ENCODE data around the gene STIM1.

Gene STIM1

GRCh38 chr11:4071325-4071724, 215.9 kb downstream of the STIM1 start:
- Histone ChIP-seq H3K9me2 (replicated peaks; ENCODE audit: insufficient read depth, low read length) (no peaks in the 10 kb centered on the region), H3K36me3 (ENCODE audit: low read length) (0 out of 2 replicates have a peak, but pooled peaks cover 3% of the 10 kb centered on the region), H4K20me1 (ENCODE audit: low read depth, low read length) (no peaks in the 10 kb centered on the region), H3K27ac (ENCODE audit: low read depth, low read length) (no peak overlapping the region), H3K79me2 (ENCODE audit: insufficient read depth, low read length) (no peaks in the 10 kb centered on the region), H3K9me3 (ENCODE audit: insufficient read depth, low read length) (no peaks in the 10 kb centered on the region), H3K27me3 (ENCODE audit: low read length) (no peaks in the 10 kb centered on the region), H2AFZ (ENCODE audit: low read depth, low read length, severe bottlenecking) (no peak overlapping the region), H3F3A (ENCODE audit: insufficient read depth) (no peaks in the 10 kb centered on the region), H3K4me2 (ENCODE audit: low read depth, low read length, poor library complexity, severe bottlenecking) (no peak overlapping the region), H3K9ac (ENCODE audit: low read length) (no peak overlapping the region), H3K4me3 (ENCODE audit: insufficient read depth, low read length, poor library complexity, severe bottlenecking) (no peak overlapping the region)
- TF ChIP-seq EZH2phosphoT487 (conservative IDR thresholded peaks at IDR 0.05; ENCODE audit: low read length) (no peak), CTCF (IDR thresholded peaks at IDR 0.05; ENCODE audit: insufficient read depth, low read length, poor library complexity, severe bottlenecking) (no peak)

GRCh38 chr11:4071914-4072313, 216.4 kb downstream of the STIM1 start:
- no peak overlapping the region for H3K4me3 ChIP-seq (ENCODE audit: insufficient read depth, low read length, poor library complexity, severe bottlenecking)
- H3K9me2 ChIP-seq (replicated peaks; ENCODE audit: insufficient read depth, low read length): no peaks in the 10 kb centered on the region
- H2AFZ ChIP-seq (ENCODE audit: low read depth, low read length, severe bottlenecking): no peak overlapping the region
- H3K9me3 ChIP-seq (ENCODE audit: insufficient read depth, low read length): no peaks in the 10 kb centered on the region
- H3F3A ChIP-seq (ENCODE audit: insufficient read depth): 0 out of 2 replicates have a peak, but pooled peaks cover 4% of the 10 kb centered on the region
- no peak overlapping the region for H3K4me2 ChIP-seq (ENCODE audit: low read depth, low read length, poor library complexity, severe bottlenecking)
- H3K9ac ChIP-seq (ENCODE audit: low read length): no peak overlapping the region
- no peaks in the 10 kb centered on the region for H3K27me3 ChIP-seq (ENCODE audit: low read length)
- 0 out of 2 replicates have a peak, but pooled peaks cover 3% of the 10 kb centered on the region for H3K36me3 ChIP-seq (ENCODE audit: low read length)
- H4K20me1 ChIP-seq (ENCODE audit: low read depth, low read length): no peaks in the 10 kb centered on the region
- no peak overlapping the region for H3K27ac ChIP-seq (ENCODE audit: low read depth, low read length)
- H3K79me2 ChIP-seq (ENCODE audit: insufficient read depth, low read length): no peaks in the 10 kb centered on the region
- TF ChIP-seq EZH2phosphoT487 (conservative IDR thresholded peaks at IDR 0.05; ENCODE audit: low read length) (no peak), CTCF (IDR thresholded peaks at IDR 0.05; ENCODE audit: insufficient read depth, low read length, poor library complexity, severe bottlenecking) (no peak)

GRCh38 chr11:4072668-4073285, 217.3 kb downstream of the STIM1 start:
- H2AFZ ChIP-seq (ENCODE audit: low read depth, low read length, severe bottlenecking): peak overlapping the region; percentile 44
- H3K36me3 ChIP-seq (ENCODE audit: low read length): 0 out of 2 replicates have a peak, but pooled peaks cover 3% of the 10 kb centered on the region
- H3F3A ChIP-seq (ENCODE audit: insufficient read depth): 0 out of 2 replicates have a peak, but pooled peaks cover 4% of the 10 kb centered on the region
- no peak overlapping the region for H3K4me2 ChIP-seq (ENCODE audit: low read depth, low read length, poor library complexity, severe bottlenecking)
- no peak overlapping the region for H3K9ac ChIP-seq (ENCODE audit: low read length)
- H3K9me2 ChIP-seq (replicated peaks; ENCODE audit: insufficient read depth, low read length): no peaks in the 10 kb centered on the region
- H3K4me3 ChIP-seq (ENCODE audit: insufficient read depth, low read length, poor library complexity, severe bottlenecking): no peak overlapping the region
- no peaks in the 10 kb centered on the region for H3K9me3 ChIP-seq (ENCODE audit: insufficient read depth, low read length)
- H3K79me2 ChIP-seq (ENCODE audit: insufficient read depth, low read length): no peaks in the 10 kb centered on the region
- no peak overlapping the region for H3K27ac ChIP-seq (ENCODE audit: low read depth, low read length)
- H3K27me3 ChIP-seq (ENCODE audit: low read length): no peaks in the 10 kb centered on the region
- TF ChIP-seq EZH2phosphoT487 (conservative IDR thresholded peaks at IDR 0.05; ENCODE audit: low read length) (no peak), CTCF (IDR thresholded peaks at IDR 0.05; ENCODE audit: insufficient read depth, low read length, poor library complexity, severe bottlenecking) (peak; percentile 89)
- no peaks in the 10 kb centered on the region for H4K20me1 ChIP-seq (ENCODE audit: low read depth, low read length)

All from SU-DHL-6 (cell line).